Spleen (tissue), 11 donors: ENCODE results near the gene KLHDC3. TPM values are rescaled to one million over a fixed set of nuclear protein-coding genes. Genes with fewer than 3 reads are reported as not detected.

Experiments used
- DNase-seq: peaks from one replicate; pipeline ENCODE4 v3.0.0-alpha.2; 2020
- H3K27ac ChIP-seq, 8 donors: fragments of 200-600 bp; sonication (generic) in 7 of 8; 1 replicate in 4 of 8; 2 replicates in 4 of 8; pipeline versions ENCODE4 v1.5.0 to v1.8.0; 2016 to 2021; ENCODE audit warnings: inconsistent platforms in 4 of 8, mild to moderate bottlenecking in 4 of 8, moderate library complexity in 1 of 8
- H3K27me3 ChIP-seq, 7 donors: fragments of 200-600 bp; sonication (generic) in 6 of 7; replicated peaks in 1 of 7; 1 replicate in 4 of 7; 2 replicates in 3 of 7; pipeline versions ENCODE4 v1.5.0 to v1.8.0; 2016 to 2021; ENCODE audit warnings: inconsistent platforms in 3 of 7, mild to moderate bottlenecking in 1 of 7
- H3K36me3 ChIP-seq, 6 donors: fragments of 200-600 bp; sonication (generic) in 5 of 6; 1 replicate in 4 of 6; 2 replicates in 2 of 6; pipeline versions ENCODE4 v1.5.0 to v1.8.0; 2016 to 2021; ENCODE audit warnings: inconsistent platforms in 2 of 6
- H3K4me1 ChIP-seq, 6 donors: fragments of 200-600 bp; sonication (generic) in 5 of 6; 1 replicate in 3 of 6; 2 replicates in 3 of 6; pipeline versions ENCODE4 v1.5.0 to v1.8.0; 2016 to 2021; ENCODE audit warnings: inconsistent platforms in 3 of 6
- H3K4me3 ChIP-seq, 8 donors: fragments of 200-600 bp; sonication (generic) in 7 of 8; 1 replicate in 4 of 8; 2 replicates in 4 of 8; pipeline versions ENCODE4 v1.5.0 to v1.8.0; 2016 to 2021; ENCODE audit warnings: inconsistent platforms in 4 of 8, mild to moderate bottlenecking in 4 of 8, moderate library complexity in 2 of 8
- H3K9me3 ChIP-seq, 8 donors: fragments of 200-600 bp; sonication (generic) in 7 of 8; 1 replicate in 4 of 8; 2 replicates in 4 of 8; pipeline versions ENCODE4 v1.5.0 to v1.8.0; 2016 to 2021; ENCODE audit warnings: inconsistent platforms in 4 of 8
- POLR2A ChIP-seq, 3 donors: fragments of 450-650 bp; IDR thresholded peaks; one replicate each; pipeline ENCODE4 v1.5.1; 2017; ENCODE audit warnings: antibody characterized with exemption in 3 of 3, mild to moderate bottlenecking in 1 of 3
- POLR2AphosphoS5 ChIP-seq, 3 donors: sonication (generic); formaldehyde crosslinking; IDR thresholded peaks; one replicate each; pipeline ENCODE4 v1.5.1; 2017; ENCODE audit warnings: antibody characterized with exemption in 3 of 3
- whole genome bisulfite sequencing, 5 donors: extraction: QIAGEN DNeasy Blood & Tissue Kit in 3 of 5; methylation state at CpG; one replicate each; pipeline versions ENCODE4 v1.1.5 to v1.1.7; 2013 to 2018; 5-methylcytosine and 5-hydroxymethylcytosine counted together
- intact Hi-C: fragments of 100-400 bp; cut with DNase I; formaldehyde crosslinking; loops from one replicate; pipeline ENCODE4 v1.15.0; 2023; ENCODE audit warnings: low total_unique reads
- polyA plus RNA-seq, 3 donors: library from polyadenylated mRNA; stranded (reverse); fragments of 200-250 nt; gene quantifications; one replicate each; pipeline ENCODE4 v1.2.1, GENCODE V29; 2013
- total RNA-seq, 7 donors: library from RNA; depleted of rRNA in 3 of 7; stranded (reverse); fragments of >200 nt in 3 of 7; fragmentation: NEBNext Ultra II Directional in 4 of 7; extraction: Animal tissue kit (Norgen Biotek cat#: 25700) in 4 of 7; gene quantifications; one replicate each; pipeline versions ENCODE4 v1.1.0 to v1.2.1, GENCODE V29; 2016 to 2021
- TF ChIP-seq, protein P1 (sequence below), 11 experiments: fragments of 200-600 bp in 7 of 11; fragments of 450-650 bp in 4 of 11; sonication (generic) in 4 of 11; IDR thresholded peaks in 8 of 11; conservative IDR thresholded peaks in 3 of 11; 1 replicate in 7 of 11; 2 replicates in 4 of 11; pipeline versions ENCODE4 v1.4.0 to v1.8.0; 2016 to 2021; ENCODE audit warnings: antibody characterized with exemption in 11 of 11, inconsistent platforms in 4 of 11, mild to moderate bottlenecking in 1 of 11
- donor health status: healthy with polysubstance abuse.
- donor health status: DM: no; HTN: no; CAD: no; lungs with moderate emphysema.
- donor health status: DM: no; HTN: no; CAD: no.
- donor health status: Bipolar disorder and iron deficiency.
- donor health status: healthy.
- donor health status: DM: no; HTN: no; CAD: no.
- donor health status: DM: yes; HTN: yes; CAD: no.

Gene KLHDC3
- total and polyA plus RNA-seq, 10 donors: 37.3 to 89.2 (median 66.0) TPM

DNA sequence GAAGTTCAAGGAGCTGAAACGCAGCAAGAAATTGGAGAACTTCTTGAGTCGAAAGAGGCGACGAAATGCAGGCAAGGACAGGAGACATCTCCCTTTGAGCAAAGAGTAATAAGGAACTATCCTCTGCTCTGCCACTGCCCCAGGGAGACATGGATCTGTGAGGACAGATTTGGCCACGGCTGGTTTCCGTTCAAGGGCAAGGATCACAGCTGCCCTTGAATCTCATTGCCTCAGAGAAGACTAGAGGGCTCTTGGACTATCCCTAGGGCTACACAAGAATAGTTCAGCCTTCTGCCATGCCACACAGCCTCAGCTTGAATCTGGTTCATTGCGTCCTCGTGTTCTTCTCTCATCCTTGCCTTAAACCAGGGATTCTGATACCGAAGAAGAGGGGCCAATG lies 15.1 kb downstream of the KLHDC3 start:
- H3K27me3 ChIP-seq: no peaks in the 10 kb centered on the region
- H3K9me3 ChIP-seq: no peaks in the 10 kb centered on the region
- TF ChIP-seq POLR2AphosphoS5 (IDR thresholded peaks at IDR 0.05) (no peak), POLR2A (IDR thresholded peaks at IDR 0.05) (no peak)
- TF ChIP-seq, protein P1, sequence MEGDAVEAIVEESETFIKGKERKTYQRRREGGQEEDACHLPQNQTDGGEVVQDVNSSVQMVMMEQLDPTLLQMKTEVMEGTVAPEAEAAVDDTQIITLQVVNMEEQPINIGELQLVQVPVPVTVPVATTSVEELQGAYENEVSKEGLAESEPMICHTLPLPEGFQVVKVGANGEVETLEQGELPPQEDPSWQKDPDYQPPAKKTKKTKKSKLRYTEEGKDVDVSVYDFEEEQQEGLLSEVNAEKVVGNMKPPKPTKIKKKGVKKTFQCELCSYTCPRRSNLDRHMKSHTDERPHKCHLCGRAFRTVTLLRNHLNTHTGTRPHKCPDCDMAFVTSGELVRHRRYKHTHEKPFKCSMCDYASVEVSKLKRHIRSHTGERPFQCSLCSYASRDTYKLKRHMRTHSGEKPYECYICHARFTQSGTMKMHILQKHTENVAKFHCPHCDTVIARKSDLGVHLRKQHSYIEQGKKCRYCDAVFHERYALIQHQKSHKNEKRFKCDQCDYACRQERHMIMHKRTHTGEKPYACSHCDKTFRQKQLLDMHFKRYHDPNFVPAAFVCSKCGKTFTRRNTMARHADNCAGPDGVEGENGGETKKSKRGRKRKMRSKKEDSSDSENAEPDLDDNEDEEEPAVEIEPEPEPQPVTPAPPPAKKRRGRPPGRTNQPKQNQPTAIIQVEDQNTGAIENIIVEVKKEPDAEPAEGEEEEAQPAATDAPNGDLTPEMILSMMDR (IDR thresholded peaks at IDR 0.05 in 8 of 11, conservative IDR thresholded peaks at IDR 0.05 in 3 of 11): no peak
- DNase-seq: no peak
- H3K4me3 ChIP-seq: no peak overlapping the region
- WGBS, 5 donors: 88 to 97% (median 93%) methylated on average over 9 of the region's 9 CpGs
- H3K27ac ChIP-seq: no peak overlapping the region
- peaks cover 0 to 9% (median 3%) of the 10 kb centered on the region in 6 donors for H3K4me1 ChIP-seq
- peaks cover 0 to 100% (median 81%) of the 10 kb centered on the region in 6 donors for H3K36me3 ChIP-seq
- intact Hi-C loops: no loop called here

DNA sequence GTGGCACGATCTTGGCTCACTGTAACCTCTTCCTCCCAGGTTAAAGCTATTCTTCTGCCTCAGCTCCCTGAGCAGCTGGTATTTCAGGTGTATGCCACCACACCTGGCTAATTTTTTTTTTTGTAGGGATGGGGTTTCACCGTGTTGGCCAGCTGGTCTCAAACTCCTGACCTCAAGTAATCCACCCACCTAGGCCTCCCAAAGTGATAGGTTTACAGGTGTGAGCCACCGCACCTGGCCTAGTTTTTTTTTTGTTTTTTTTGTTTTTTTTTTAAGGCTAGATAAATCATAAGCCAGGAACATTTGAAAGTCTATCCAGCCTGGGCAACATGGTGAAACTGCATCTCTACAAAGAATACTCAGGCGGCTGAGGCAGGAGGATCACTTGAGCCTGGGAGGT lies 18.3 kb downstream of the KLHDC3 start:
- peaks cover 0 to 100% (median 79%) of the 10 kb centered on the region in 6 donors for H3K36me3 ChIP-seq
- 92 to 97% (median 94%) methylated on average over 4 of the region's 4 CpGs for WGBS, 5 donors
- TF ChIP-seq POLR2AphosphoS5 (IDR thresholded peaks at IDR 0.05): no peak
- TF ChIP-seq POLR2A (IDR thresholded peaks at IDR 0.05): no peak

DNA sequence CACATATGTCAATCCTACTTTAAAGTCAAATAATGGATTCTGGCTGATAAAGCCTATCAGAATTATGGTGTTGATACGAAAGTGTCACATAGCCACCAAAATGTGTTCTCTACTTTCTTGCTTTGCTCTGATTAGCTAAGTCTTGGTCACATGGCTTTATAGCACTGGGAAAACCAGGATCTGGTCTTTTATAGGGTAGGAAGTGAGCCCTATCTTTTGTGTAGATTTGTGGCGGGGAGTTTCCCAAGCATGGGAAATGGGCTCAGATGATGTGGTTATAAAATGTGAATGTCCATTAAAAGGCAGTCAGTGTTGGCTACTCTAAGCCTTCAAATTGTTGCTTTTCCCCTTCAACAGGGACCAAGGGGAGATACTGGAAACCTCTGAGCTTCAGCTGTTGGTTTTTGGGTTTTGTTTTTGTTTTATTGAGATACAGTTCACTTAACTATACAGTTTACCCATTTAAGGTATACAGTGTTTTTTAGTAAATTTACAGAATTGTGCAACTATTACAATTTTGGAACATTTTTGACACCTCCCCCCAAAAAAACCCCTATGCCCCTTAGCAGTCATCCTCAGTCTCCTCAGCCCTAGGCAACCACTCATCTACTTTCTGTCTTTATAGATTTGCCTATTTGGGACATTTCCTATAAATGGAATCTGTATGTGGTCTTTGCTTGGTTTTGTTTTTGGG lies 19.6 kb downstream of the KLHDC3 start:
- Histone ChIP-seq H3K4me1 (no peaks in the 10 kb centered on the region), H3K4me3 (no peak overlapping the region), H3K27me3 (no peaks in the 10 kb centered on the region), H3K36me3 (peaks cover 0 to 100% (median 80%) of the 10 kb centered on the region in 6 donors), H3K27ac (no peak overlapping the region), H3K9me3 (no peaks in the 10 kb centered on the region)
- no peak for DNase-seq
- 69 to 91% (median 85%) methylated on average over 2 of the region's 2 CpGs for WGBS, 5 donors
- intact Hi-C loops: no loop called here
- TF ChIP-seq, protein P1 (IDR thresholded peaks at IDR 0.05 in 8 of 11, conservative IDR thresholded peaks at IDR 0.05 in 3 of 11): no peak
- TF ChIP-seq POLR2AphosphoS5 (IDR thresholded peaks at IDR 0.05) (no peak), POLR2A (IDR thresholded peaks at IDR 0.05) (no peak)

More for the DNA sequence above, 18.3 kb downstream of the KLHDC3 start:
- Histone ChIP-seq H3K27me3 (no peaks in the 10 kb centered on the region), H3K27ac (no peak overlapping the region), H3K4me3 (no peak overlapping the region), H3K9me3 (no peaks in the 10 kb centered on the region), H3K4me1 (no peaks in the 10 kb centered on the region)
- intact Hi-C loops: no loop called here
- no peak for DNase-seq

DNA sequence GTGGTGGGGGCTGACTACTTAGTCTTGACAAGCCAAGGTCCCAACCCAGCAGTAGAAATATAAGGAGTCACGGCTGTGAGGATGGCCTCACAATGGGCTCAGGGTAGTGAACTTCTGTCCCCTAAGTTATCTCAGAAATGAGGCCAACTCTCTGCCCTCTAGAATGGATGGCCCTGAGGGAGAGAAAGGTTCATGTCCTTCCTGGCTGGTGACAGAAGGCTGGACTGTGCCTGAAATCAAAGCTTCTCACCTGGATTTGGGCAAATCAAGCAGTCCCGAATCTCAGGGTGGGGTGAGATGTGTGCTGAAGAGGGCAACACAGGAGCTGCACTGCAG lies 20.1 kb downstream of the KLHDC3 start:
- Histone ChIP-seq H3K27me3 (no peaks in the 10 kb centered on the region), H3K4me3 (no peak overlapping the region), H3K9me3 (no peaks in the 10 kb centered on the region), H3K36me3 (peaks cover 0 to 100% (median 78%) of the 10 kb centered on the region in 6 donors), H3K27ac (no peak overlapping the region), H3K4me1 (no peaks in the 10 kb centered on the region)
- 84 to 92% (median 92%) methylated on average over 2 of the region's 2 CpGs for WGBS, 5 donors
- intact Hi-C loops: no loop called here
- TF ChIP-seq POLR2AphosphoS5 (IDR thresholded peaks at IDR 0.05): peak in 1 of 3 donors; percentile 11
- TF ChIP-seq, protein P1 (IDR thresholded peaks at IDR 0.05 in 8 of 11, conservative IDR thresholded peaks at IDR 0.05 in 3 of 11): no peak
- no peak for DNase-seq
